ENCODE data around the gene CDH23. TPM values are rescaled to one million over a fixed set of nuclear protein-coding genes. Genes with fewer than 3 reads are reported as not detected.

The CDH23 gene
- total RNA-seq, 2 donors from 2014 or later = 28.5 to 58.7 TPM

DNA sequence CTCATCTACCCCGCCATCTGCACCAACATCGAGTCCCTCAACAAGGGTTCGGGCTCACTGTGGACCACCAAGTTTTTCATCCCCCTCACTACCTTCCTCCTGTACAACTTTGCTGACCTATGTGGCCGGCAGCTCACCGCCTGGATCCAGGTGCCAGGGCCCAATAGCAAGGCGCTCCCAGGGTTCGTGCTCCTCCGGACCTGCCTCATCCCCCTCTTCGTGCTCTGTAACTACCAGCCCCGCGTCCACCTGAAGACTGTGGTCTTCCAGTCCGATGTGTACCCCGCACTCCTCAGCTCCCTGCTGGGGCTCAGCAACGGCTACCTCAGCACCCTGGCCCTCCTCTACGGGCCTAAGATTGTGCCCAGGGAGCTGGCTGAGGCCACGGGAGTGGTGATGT, 34.6 kb upstream of the CDH23 start:
- Histone ChIP-seq H3K27me3 (no peaks in the 10 kb centered on the region), H3K36me3 (replicated peaks in 1 of 2; ENCODE audit: insufficient read depth in 1 of 2, low read depth in 2 of 2) (no peaks in the 10 kb centered on the region), H3K4me1 (no peaks in the 10 kb centered on the region), H3K27ac (no peak overlapping the region), H3K9me3 (no peaks in the 10 kb centered on the region), H3K4me3 (no peak overlapping the region)
- ATAC-seq (no peak), DNase-seq (no peak)
- TF ChIP-seq, protein P1, sequence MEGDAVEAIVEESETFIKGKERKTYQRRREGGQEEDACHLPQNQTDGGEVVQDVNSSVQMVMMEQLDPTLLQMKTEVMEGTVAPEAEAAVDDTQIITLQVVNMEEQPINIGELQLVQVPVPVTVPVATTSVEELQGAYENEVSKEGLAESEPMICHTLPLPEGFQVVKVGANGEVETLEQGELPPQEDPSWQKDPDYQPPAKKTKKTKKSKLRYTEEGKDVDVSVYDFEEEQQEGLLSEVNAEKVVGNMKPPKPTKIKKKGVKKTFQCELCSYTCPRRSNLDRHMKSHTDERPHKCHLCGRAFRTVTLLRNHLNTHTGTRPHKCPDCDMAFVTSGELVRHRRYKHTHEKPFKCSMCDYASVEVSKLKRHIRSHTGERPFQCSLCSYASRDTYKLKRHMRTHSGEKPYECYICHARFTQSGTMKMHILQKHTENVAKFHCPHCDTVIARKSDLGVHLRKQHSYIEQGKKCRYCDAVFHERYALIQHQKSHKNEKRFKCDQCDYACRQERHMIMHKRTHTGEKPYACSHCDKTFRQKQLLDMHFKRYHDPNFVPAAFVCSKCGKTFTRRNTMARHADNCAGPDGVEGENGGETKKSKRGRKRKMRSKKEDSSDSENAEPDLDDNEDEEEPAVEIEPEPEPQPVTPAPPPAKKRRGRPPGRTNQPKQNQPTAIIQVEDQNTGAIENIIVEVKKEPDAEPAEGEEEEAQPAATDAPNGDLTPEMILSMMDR (IDR thresholded peaks at IDR 0.05) = no peak
- TF ChIP-seq POLR2A (IDR thresholded peaks at IDR 0.05) = no peak
- WGBS, 2 donors = 91 to 93% methylated on average over 14 to 16 of the region's 16 CpGs
- intact Hi-C loops (cut with DNase I) = no loop called here

DNA sequence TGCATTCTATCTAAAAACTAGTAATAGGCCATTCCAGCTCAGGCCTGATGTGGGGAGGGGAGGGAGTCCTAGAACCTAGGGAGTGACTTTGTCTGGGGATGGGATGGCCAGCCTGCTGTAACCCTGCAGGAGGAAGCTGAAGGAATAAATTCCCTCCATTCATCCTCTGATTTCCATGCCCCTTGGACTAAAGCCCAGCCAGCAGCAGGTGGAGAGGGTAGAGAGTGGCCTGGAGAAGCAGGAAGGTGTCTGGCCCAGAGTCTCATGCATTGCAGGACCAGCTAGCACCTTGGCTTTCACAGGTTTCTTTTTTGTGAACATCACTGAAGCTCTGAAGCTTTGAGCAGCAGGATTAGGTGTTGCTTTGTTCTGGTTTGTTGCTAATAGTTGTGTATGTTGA, 32.8 kb upstream of the CDH23 start:
- H3K9me3 ChIP-seq = no peaks in the 10 kb centered on the region
- DNase-seq (no peak), ATAC-seq (no peak)
- H3K4me3 ChIP-seq = no peak overlapping the region
- H3K27ac ChIP-seq = no peak overlapping the region
- H3K36me3 ChIP-seq (replicated peaks in 1 of 2; ENCODE audit: insufficient read depth in 1 of 2, low read depth in 2 of 2) = no peaks in the 10 kb centered on the region
- no peaks in the 10 kb centered on the region for H3K4me1 ChIP-seq
- H3K27me3 ChIP-seq = no peaks in the 10 kb centered on the region
- intact Hi-C loops (cut with DNase I) = no loop called here
- TF ChIP-seq, protein P1 (IDR thresholded peaks at IDR 0.05) = no peak
- no peak for TF ChIP-seq POLR2A (IDR thresholded peaks at IDR 0.05)

DNA sequence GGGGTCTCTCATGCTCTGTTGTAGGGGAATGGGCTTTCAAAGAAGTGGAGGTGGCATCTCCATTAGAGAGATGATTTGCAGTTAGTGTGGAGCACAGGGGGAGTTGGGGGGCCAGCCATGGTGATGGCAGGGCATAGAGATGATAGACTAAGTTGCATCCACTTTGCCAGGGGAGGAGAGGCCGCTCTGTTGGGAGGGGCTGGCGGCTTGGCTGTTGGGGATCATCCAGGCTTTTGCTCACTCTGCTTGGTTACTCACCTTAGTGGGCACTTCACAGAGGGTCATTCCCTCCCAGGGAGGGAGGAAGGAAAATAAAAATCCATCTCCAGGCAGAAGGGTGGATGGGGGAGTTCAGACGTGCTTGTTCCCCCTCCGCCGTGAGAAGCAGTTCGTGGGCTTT, 31.4 kb upstream of the CDH23 start:
- intact Hi-C loops (cut with DNase I) = no loop called here
- Histone ChIP-seq H3K4me1 (no peaks in the 10 kb centered on the region), H3K27ac (no peak overlapping the region), H3K4me3 (no peak overlapping the region), H3K9me3 (no peaks in the 10 kb centered on the region), H3K27me3 (no peaks in the 10 kb centered on the region), H3K36me3 (replicated peaks in 1 of 2; ENCODE audit: insufficient read depth in 1 of 2, low read depth in 2 of 2) (no peaks in the 10 kb centered on the region)
- WGBS, 2 donors = 92 to 98% methylated on average over 6 of the region's 6 CpGs
- ATAC-seq (no peak), DNase-seq (no peak)
- TF ChIP-seq, protein P1 (IDR thresholded peaks at IDR 0.05) = no peak
- no peak for TF ChIP-seq POLR2A (IDR thresholded peaks at IDR 0.05)

DNA sequence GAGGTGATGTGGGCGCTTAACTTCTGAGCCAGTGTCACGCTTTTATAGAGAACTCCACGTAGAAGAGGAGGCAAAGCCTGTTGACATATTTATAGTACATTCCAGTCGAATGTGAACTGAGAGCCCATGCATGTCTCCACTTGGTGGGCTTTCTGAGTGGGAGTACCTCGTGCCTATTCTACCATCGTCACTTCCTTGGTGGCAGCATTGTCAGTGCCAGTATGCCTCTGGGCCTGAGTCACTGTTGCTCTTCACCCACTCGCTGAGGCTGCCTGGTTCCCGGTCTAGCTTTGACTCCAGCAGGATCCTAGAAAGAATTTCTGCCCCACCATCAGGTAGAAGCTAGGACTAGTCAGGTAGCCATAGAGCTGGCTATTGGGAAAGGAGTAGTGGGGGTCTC, 30.0 kb upstream of the CDH23 start:
- no peak for DNase-seq
- Histone ChIP-seq H3K27ac (no peak overlapping the region), H3K9me3 (no peaks in the 10 kb centered on the region), H3K4me1 (no peaks in the 10 kb centered on the region), H3K27me3 (no peaks in the 10 kb centered on the region), H3K36me3 (replicated peaks in 1 of 2; ENCODE audit: insufficient read depth in 1 of 2, low read depth in 2 of 2) (no peaks in the 10 kb centered on the region), H3K4me3 (no peak overlapping the region)
- TF ChIP-seq POLR2A (IDR thresholded peaks at IDR 0.05) = no peak
- TF ChIP-seq, protein P1 (IDR thresholded peaks at IDR 0.05) = no peak
- 80 to 89% methylated on average over 4 to 8 of the region's 8 CpGs for WGBS, 2 donors
- intact Hi-C loops (cut with DNase I) = no loop called here
- no peak for ATAC-seq

DNA sequence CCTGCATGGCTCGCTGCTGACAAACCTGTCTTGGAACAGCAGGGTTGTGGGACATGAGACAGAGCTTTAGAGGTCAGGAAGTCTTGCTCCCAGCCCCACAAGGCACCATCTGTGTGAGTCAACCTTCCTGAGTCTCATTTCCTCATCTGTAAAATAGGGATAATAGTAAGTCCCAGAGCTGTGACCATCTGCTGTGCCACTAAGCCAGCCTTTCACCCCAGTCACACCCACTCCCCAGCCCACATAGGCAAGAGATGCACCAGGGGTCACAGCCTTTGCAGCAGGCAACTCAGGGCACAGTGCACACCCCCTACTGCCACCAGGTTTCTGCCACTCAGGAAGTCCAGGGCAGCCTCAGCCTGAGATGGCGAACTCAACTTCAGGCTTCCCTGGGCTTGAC, 29.4 kb upstream of the CDH23 start:
- no peaks in the 10 kb centered on the region for H3K9me3 ChIP-seq
- no peak overlapping the region for H3K4me3 ChIP-seq
- no peaks in the 10 kb centered on the region for H3K4me1 ChIP-seq
- intact Hi-C loops (cut with DNase I) = no loop called here
- DNase-seq (peak in 1 of 4 donors; percentile 29), ATAC-seq (no peak)
- 43 to 82% methylated on average over 1 to 2 of the region's 2 CpGs for WGBS, 2 donors
- H3K27ac ChIP-seq = no peak overlapping the region
- no peaks in the 10 kb centered on the region for H3K27me3 ChIP-seq
- TF ChIP-seq, protein P1 (IDR thresholded peaks at IDR 0.05) = no peak
- no peak for TF ChIP-seq POLR2A (IDR thresholded peaks at IDR 0.05)
- no peaks in the 10 kb centered on the region for H3K36me3 ChIP-seq (replicated peaks in 1 of 2; ENCODE audit: insufficient read depth in 1 of 2, low read depth in 2 of 2)
